Pons (tissue), 1 donor: ENCODE results near the gene SLC25A11.

Source experiments
- DNase-seq: peaks from one replicate; pipeline ENCODE4 v3.0.0-alpha.2; 2016; ENCODE audit warnings: low spot score

The SLC25A11 gene, protein sequence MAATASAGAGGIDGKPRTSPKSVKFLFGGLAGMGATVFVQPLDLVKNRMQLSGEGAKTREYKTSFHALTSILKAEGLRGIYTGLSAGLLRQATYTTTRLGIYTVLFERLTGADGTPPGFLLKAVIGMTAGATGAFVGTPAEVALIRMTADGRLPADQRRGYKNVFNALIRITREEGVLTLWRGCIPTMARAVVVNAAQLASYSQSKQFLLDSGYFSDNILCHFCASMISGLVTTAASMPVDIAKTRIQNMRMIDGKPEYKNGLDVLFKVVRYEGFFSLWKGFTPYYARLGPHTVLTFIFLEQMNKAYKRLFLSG

DNA sequence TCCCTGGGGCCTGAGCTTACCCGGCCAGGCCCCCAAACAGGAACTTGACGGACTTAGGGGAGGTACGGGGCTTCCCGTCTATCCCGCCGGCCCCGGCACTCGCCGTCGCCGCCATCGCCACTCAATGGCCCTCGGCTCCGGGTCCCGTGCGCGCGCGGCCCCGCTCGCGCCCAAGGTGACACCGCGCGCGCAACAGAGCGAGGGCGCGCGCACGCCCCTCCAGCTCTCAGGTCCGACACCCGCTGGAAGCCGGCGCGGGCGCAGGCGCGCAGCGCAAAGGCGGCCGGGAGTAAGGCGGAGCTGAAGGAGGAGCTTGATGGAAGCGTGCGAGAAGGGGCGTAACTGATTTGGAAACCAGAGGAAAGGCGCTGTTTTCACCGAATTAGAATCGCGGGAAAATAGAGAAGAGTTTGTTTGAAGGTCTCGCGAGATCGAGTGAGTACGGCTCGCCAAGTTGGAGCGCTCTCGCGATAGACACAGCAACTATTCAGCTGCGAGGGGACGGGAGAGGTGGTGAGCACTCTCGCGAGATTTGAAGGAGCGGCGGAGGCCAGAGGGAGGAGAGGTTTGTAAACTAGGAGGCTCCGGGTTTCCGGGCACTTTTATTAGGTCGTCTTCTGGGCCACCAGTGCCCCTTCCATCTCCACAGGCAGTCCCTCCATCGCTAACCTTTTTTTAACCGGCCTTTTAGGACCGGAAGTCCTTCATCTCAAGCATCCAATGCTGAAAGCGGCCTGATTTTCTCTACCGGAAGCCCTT is at the start of gene SLC25A11, which contains the start of gene RNF167:
Gene SLC25A11, minus strand, starts transcription at position 251 of the 759 bp plus-strand sequence. Its CDS starts 136 bp downstream, at position 115.
Gene RNF167, plus strand, starts transcription at position 473 of the 759 bp plus-strand sequence. CDS start 642 bp downstream, outside the sequence.
- peak; percentile 100 for DNase-seq

DNA sequence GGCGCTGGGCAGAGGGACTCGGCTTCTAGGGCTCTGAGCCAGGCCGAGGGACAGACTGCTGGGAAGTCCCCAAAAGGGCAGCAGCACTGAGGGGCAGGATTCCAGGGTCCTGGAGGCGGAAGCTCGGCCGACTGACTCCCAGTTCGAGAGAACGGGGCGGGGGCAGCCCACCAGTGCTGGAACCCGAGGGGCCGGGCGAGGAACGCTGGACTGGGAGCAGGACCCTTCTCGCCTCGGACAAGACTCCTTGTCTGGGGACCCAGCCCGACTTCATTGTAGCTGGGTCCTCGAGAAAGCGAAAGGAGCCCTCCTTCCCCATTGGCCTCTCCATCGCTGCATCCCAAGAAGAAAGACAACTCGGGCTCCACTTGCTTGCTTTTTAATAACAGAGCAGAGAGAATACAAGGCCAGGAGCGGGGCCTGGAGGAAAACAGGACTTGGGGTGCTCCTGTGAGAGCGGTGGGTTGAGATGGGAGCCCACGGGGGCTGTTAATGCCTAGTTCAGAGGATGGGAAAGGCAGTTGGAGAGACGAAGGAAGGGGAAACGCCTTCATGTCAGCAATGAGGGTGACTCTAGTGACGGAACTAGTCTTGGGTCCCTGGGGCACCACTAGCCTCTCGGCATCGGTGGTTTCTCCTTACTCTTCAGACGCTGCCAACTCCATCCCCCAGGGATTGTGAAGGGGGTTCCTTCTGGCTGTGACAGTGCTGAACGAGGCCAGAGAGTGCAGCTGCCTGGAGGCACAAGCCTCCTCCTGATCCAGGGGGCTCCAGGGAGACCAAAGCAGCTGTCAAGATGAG is 48.1 kb upstream of the SLC25A11 start:
- no peak for DNase-seq

DNA sequence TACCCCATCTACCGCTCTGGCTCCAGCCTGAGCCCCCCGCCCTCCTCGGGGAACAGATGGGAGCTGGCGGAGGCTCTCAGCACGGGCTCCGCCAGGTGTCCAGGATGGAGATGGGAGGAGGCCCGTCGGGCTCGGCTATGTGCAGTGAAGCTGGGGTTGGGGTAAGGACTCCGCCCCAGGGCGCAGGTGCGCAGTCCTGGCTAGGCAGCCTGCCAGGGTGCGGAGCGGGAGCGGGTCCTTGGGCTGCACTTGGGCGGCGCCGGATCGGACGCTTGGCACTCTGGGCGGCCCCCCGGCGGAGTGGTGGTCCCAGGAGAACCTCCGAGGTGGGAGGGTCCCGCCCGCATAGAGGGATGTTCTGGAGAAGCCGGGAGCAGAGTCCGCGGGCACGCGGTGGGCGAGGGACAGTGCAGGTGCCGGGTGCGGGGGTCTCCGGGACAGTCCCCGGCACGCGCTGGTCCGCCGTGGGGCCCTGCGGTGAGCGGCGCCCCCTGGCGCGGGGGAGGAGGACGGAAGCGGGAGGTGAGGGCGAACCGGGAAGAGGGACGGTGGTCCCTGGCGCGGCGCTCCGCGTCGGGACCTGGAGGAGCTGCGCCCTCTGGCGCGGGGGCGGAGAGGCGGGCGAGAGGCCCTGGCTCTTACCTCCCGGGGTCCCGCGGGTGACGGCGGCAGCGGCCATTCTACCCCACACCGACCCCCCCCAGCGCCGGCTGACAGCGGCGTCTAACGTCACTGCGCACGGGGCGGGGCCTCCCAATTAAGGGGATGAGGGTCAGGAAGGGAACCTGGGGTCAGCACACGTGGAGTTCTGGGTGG is 47.3 kb upstream of the SLC25A11 start, which contains the start of gene CAMTA2:
Gene CAMTA2, minus strand, starts transcription at position 725 of the 816 bp plus-strand sequence. CDS start 1,453 bp downstream, outside the sequence.
- peak; percentile 81 for DNase-seq

DNA sequence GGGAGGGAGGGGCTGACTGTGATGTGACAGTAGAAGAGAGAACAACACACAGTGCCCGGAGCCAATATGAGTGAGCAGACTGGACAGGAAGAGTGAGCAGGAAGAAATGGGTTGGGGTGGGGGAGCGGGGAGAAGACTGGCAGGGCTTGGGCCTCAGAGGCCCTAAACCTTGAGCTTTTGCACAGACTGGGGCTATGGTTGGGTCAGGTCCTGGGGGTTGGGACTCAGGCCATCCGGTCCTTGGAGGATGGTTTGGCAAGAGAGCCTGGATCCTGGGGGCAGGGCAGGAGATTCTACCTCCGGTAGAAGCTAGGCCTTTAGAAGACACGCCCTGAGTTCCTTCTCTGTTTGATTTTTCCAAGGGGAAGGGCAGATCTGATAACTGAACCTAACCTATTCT is 46.6 kb upstream of the SLC25A11 start:
- no peak for DNase-seq

DNA sequence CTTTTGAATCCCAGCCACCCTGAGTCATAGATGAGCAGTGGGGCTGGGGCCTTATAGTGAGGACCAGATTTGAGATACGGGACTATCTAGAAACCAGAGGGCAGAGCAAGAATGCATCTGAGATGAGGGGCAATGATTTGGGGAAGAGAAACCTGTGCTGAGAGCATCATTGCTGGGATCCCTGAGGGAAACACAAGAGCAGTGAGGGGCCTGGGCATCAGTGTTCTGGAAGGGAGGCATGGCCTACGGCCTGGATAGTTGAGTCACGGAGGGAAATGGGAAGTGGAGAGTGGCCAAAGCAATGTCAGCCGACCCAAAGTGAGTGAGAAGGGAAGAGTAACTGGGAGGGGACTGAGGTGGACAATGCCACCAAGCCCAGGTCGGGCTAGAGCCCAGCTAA is 42.5 kb upstream of the SLC25A11 start:
- no peak for DNase-seq

DNA sequence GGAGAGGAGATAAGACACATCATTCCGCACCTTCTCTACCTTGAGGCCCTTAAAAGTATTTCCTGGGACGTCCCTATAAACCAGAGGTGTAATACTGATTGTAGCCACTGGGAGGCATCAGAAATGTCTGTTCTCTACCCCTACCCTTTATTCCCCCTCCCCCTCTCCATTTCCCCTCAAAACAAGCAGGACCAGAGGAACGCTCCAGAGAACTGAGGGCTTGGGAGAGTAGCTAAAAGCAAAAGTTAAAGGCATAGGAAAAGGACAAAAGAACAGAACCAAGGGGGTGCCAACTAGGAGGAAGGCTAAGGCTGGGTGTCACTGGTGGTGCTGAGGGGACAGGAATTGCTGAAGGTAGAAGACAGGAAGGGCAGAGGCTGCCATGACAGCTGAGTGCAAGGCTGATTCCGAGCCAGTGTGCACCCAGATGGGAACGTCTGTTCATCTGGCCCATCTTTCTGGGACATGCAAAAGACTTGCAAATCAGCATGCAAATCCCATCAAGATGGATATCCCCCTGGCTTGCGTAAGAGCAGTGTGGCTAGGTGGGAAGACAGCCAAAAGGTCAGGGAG is 40.9 kb upstream of the SLC25A11 start:
- DNase-seq, result peak; percentile 43

DNA sequence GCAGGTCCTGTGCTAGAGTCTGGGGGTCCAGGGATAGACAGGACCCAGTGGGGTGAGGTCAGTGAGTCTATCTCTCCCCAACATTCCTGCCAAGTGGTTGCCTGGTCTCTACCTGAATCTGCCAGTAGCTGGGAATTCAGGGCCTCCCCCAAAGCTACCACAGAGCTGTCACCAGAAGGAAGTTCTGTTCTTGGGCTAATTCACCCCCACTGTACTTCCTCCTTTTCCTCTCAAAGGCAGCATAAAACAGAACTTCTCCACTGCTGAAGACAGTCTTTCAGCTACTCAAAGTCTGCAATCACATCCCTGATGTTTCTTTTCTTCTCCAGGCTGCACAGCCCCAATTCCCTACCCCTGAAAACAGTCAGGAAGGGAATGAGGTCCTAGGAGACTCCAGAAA is 38.9 kb upstream of the SLC25A11 start:
- DNase-seq, result peak; percentile 62

DNA sequence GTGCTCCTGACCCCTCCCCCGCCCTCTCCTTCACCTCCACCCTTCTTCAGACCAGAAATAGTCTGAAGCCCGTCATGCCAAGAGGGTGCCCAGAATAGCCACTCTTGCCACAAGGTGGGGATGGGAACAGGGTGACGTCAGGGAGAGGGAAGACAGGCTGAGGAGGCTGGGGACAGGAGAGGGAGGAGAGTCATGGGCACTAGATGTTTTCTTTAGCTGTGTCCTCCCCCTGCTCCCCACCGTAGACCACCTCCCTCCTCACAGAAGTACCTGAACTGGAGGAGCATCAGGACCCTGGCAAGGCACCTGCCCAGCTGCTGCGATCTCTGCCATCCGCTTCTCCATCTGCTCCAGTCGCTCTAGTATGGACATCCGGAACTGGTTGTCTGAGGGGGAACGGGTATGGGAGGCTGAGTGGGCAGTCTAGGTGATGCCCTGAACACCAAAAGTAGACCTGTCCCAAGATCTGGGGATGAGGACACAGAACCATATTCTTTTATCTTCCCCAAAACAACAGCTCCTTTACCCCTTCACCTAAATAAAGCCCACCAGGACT is 34.3 kb upstream of the SLC25A11 start:
- no peak for DNase-seq

DNA sequence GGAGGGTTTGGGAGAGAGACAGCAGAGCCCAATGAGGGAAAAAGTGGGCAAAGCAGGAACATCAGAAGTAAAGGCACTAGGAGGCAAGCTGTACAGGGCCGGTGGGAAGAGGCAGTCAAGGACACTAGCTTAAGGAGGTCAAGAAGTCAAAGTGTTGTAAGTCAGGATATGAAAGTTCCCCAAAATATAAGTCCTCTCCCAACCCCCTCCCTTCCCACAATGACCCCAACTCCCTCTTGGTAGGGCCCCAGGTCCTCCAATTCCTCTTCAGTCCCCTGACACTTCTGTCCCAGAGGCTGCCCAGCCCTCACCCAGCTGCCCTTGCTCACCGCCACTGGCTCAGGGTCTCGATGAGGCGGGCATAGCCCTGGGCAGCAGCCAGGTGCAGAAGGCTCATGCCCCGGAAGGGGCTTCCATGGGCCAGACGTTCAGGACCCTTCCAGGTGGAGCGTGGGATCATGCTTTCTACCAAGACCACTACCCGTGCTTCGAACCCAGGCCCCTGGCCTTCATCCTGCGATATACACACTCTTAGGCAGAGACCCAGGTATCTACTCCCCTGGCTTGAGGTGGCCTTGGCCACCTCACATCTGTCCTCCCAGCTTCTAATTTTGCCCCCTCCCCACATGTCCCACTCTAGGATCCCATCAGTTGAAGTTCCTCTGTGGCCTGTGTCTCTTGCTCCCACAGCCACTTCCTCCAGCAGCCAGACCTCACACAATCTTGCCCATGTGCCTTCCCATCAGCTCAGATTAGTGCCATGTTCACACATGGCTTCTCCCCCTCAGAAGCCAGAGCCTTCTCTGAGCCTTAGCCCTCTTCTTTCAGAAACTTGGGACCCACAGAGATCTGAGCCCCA is 33.6 kb upstream of the SLC25A11 start:
- no peak for DNase-seq

DNA sequence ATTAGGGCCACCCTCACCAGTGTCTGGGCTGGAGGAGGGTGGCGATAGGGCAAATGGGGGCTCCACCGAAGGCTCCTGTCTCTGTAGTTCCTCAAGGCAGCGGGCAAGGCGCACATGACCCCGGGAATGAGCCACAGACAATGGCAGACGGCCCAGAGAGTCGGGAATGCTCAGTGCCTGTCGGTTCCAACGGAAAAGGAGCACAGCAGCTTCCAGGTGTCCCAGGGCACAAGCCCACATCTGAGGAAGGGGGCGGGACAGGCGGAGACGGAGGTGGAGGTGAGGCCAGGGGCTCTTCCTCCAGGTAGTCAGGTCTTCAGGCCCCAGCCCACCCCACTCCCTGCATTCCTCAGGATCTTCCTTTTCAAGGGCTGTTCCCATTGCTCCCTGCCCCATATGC is 32.9 kb upstream of the SLC25A11 start:
- no peak for DNase-seq

DNA sequence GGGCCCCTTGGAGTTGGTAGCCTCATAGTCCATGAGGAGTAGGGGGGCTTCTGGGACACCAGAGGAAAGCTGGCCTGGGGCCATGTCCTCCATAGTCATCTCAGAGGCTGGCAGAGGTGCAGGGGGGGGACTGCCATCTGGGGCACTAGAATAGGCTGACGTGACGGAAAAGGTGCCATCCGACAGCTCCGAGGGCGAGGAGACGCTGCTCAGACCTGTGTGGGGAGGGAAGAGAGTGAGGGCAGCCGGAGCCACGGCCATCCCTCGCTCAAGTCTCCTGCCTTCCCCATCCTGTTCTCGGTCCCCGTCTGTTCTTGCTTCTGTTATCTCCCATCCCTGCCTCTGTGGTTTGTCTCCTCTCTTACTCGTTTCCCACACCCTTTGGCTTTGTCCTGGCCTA is 32.5 kb upstream of the SLC25A11 start:
- no peak for DNase-seq

DNA sequence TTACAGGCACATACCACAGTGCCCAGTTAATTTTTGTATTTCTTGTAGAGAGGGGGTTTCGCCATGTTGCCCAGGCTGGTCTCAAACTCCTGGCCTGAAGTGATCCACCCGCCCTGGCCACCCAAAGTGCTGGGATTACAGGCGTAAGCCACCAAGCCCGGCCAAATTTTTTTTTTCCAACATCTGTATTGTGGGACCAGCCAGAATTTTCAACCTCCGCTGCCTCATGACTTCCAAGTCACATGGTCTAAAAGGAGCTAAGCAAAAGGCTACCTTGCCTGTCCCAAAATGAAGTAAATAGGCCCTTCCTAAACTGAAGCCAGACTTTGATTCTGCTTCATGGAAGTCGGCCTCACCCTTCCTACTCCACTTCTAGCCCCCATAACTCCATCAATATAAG is 32.0 kb upstream of the SLC25A11 start:
- DNase-seq, result no peak

DNA sequence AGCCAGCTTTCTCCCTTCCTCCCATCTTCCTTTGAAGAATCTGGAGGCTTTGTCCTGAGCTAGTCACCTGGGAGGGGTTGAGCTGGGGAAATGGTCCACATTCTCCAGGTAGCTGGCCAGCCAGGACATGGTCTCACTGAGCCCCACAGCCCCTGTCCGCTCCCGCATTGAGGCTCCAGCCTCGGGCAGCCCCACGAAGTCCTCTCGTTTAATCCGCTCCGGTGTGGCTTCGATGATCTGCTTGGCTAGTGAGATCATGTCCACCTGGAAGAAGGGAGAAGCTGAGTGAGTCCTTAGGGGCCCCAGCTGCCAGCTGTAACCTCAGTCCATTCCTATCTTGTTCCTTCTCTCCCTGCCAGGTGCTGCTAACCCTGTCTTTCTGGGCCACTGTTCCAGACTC is 30.4 kb upstream of the SLC25A11 start:
- no peak for DNase-seq

DNA sequence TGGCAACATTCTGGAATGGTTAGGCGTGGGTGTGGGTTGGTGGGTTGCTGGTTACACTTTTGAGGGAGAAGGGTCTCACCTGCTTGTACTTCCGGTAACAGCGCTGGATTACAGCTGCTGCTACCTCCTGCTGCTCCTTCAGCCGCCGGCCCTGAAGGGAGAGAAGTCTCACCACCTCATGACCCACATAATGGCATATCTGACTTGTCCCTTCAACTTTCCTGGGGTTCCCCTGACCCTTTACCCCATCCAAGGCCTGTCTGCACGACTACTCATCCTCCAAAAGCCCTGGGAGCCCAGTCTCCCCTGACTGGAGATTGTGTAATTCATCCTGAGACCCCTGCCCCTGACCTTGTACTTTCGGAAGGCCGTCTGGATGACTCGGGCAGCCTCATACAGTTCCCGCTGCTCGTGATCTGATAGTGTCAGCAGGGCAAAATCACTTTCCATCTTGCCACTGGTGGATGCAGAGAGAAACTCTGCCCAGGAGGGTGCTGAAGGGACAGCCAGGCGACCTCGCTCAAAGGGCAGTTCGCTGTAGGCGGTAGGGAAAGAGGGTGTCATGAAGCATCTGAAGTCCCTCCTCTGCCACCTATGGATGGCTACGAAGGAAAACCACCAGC is 29.8 kb upstream of the SLC25A11 start:
- DNase-seq, result no peak

DNA sequence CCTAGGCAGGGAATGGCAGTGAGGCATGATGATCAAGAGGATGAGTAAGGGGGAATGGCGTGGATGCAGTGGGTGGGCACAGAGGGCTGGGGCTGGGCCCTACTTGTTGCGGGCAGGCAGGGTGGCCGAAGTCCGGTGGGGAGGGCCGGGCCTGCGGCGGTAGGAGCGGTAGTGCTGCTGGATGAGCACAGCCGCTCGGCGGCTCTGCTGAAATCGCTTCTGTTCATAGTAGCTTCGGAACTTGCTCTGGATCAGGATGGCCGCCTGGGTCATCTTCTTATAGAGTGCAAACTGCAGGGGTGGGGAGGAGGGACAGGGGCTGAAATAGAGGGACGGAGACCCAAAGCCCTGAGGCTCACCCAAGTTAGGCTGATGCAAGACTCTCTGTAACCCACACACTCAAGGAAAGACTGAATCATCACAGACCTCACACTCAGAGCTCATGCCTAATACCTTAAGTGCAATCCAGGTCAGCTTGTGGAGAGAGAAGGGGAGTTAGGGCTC is 29.3 kb upstream of the SLC25A11 start:
- no peak for DNase-seq

DNA sequence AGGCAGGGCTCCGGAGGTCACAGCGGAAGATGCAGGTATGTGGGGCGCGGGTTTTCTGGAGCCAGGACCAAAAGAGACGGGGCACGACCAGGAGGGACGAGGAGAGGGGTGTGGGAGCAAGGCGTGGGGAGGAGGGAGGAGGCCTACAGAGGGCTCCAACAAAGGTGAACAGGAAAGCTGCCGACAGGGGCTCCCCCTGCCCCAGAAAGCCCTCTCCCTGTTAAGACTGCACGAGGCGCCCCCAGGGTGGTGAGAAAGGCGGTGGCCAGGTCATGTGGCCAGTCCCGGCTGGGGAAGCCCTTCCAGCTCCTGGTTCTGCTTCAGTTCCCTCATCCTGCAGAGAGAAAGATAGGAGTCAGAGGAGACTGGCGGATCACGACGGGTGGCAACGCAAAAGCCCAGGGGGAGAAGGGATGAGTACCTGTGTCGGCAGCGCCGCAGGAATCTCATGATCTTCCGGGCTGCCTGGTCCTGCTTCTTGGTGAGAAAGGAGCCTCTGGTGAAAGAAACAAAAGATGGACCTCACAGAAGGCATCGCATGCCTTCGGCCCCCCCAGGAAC is 28.7 kb upstream of the SLC25A11 start:
- DNase-seq, result no peak

DNA sequence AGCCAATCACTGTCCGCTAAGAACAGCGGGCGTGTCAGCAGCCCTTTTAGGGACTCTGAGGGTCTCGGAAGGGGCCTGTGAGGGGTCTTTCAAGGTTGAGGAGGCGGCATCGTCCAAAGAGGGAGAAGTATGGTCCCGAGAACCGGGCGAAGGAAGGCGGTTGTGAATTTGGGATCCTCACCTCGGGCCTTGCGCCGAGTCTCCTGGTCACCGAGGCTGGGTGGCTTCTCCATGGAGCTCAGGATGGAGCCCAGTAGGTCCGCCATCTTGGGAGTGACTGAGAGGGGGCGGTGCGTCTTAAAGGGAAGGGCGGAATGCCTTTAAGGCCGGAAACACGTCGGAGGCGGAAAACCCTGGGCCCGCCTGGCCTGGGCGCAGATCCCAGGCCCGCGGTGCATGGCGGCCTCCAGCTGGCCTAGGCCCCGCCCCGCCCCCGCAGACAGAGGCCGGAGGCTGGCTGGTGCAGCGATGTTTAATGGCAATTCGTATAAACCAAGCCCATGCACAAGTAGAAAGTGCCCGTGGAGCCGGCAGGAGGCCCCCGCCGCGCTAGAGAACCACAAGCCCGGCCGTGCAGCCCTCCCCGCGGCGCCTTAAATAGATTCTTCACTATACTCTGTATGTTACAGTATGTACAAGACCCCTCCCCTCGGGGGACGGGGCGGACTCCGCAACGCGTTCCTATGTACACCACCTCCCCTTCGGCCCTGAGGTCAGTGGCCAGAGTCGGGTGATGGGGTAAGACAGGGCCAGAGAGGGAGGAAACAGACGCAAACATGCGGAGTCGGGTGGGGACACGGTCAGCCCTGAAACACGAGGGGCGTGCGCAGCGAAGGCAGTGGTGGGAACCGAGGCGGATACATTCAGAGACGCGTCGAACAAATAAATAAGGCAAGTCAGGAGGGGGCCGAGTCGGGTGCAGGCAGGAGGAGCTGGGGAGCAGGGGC is 28.0 kb upstream of the SLC25A11 start, which contains the start of gene SPAG7:
Gene SPAG7, minus strand, starts transcription at position 279 of the 947 bp plus-strand sequence. Its CDS starts 13 bp downstream, at position 266.
- DNase-seq, result peak; percentile 97
